Measurements from ENCODE around the gene GTF3C5.

The GTF3C5 gene

GRCh38 chr9:133031130-133031422, 279 bp downstream of the GTF3C5 start:
- no peak for DNase-seq (ENCODE audit: low read depth)

DNA sequence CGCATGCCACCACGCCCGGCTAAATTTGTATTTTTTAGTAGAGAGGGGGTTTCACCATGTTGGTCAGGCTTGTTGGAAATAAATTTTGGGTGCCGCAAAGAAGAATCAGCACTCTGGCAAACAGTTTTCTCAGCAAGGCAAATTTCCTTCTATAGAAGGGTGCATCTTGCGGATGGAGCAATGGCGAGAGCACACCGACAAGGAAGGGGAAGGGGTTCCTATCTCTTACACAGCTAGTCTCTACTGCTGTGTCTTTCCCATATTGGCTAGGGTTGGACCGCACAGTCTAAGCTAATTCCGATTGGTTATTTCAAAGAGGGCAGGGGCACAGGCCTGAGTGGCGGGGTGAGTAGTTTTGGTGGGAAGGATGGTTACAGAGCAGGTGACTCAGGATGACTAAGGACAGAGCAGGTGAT, 707 bp downstream of the GTF3C5 start:
- no peak for DNase-seq (ENCODE audit: low read depth)

GRCh38 chr9:133032171-133032570, 1.4 kb downstream of the GTF3C5 start:
- no peak for DNase-seq (ENCODE audit: low read depth)

- peak; percentile 8 for DNase-seq (ENCODE audit: low read depth)
These were observed 4.9 kb downstream of the GTF3C5 start for GRCh38 chr9:133035669-133036068.

DNA sequence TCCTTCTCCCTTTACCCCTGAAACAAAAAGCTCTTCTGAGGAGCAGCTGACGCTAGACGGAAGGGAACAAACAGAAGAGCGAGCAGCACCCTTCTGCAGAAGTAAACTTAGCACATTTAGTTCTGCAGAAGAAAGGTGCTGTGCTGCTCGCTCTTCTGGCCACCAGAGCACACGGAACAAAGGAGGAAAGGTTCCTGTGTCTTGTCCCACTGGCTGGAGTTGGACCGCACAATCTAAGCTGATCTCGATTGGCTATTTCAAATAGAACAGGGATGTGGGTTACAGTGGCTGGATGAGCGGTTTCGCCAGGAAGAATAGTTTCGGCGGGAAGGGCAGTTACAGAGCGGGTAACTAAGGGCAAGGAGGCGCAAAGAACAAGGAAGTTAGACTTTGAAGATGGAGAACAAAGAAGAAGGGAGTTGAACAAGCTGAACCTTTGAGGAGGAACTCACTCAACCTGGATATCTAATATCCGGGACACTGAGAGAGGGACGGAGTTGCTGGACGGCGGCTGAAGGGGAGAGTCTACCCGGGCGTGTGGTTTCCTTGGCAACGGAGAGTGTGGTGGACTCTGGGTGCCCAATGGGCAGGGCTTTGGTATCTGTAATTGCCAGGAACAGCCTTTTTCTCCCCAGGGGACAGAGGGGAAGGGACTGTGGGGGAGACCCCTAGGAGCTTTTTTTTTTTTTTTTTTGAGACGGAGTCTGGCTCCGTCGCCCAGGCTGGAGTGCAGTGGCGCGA, 7.1 kb downstream of the GTF3C5 start:
- no peak for DNase-seq (ENCODE audit: low read depth)

- DNase-seq (ENCODE audit: low read depth): peak; percentile 52
These were observed 10.2 kb downstream of the GTF3C5 start for GRCh38 chr9:133040892-133041479.

DNA sequence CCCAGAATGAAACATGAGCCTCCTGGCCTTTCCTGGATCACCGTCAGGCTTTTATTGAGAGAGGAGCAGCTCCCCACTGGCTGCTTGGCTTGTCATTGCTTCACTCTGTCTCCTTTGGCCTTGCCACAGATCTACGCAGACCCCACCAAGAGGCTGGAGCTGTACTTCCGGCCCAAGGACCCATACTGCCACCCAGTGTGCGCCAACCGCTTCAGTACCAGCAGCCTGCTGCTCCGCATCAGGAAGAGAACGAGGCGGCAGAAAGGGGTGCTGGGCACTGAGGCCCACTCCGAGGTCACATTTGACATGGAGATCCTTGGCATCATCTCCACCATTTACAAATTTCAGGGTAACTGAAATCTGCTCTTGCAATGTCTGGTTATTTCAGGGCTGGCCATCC, 11.2 kb downstream of the GTF3C5 start:
- DNase-seq (ENCODE audit: low read depth): no peak

DNA sequence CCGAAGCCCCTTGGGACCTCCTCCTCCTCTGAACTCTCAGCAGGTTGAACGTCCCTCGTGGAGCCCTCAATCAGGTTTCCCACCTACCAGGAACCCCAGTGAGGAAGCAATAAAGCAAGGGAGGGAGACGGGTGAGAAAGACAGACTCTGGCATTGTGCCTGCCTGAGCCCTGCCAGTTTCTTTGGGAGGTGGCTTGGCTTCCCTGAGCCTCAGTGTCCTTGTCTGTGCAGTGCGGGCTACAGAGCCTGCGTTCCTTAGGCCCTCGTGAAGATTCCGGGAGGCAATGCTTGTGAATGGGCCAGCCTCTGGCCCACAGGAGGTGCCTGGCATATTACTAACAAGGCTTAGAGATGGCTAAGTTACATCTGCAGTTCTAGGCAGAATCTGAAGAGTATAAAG, 11.9 kb downstream of the GTF3C5 start:
- DNase-seq (ENCODE audit: low read depth): no peak

GRCh38 chr9:133043449-133044035, 12.7 kb downstream of the GTF3C5 start:
- DNase-seq (ENCODE audit: low read depth): no peak

DNA sequence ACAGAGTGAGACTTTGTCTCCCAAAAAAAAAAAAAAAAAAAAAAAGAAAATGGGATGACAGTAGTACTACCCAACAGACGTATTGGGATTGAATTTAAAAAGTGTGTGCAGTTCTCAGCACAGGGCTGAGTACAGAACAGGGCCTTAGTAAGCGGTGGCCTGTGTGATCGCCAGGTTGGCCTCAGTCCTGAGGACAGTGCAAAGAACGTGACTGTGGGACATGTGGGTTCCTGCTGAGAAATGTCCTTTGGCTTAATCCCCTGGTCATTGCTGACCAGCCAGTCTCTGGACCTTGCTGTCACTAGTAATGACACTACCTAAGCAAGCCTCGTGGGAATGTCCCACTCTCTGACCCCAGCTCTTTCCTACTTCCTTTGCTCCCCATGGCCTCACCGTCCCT, 13.3 kb downstream of the GTF3C5 start:
- DNase-seq (ENCODE audit: low read depth): no peak

DNA sequence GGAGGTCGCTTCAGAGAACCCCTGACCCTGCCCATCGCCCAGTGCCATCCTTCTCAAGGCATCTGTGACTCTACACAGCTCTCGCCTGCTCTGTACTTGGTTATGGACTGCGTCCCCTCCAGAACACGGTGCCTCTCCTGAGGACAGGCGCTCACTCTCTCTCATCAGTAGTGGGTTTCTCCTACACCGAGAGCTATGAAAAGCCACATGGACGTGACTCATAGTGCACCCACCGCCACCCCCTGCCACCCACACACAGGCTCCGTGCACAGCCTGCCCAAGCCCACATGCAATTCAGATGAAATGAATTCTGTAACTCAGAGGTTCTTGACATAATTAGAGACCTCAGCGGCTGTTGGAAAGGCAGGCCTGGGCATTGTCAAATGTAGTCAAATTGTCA, 13.9 kb downstream of the GTF3C5 start:
- no peak for DNase-seq (ENCODE audit: low read depth)

DNA sequence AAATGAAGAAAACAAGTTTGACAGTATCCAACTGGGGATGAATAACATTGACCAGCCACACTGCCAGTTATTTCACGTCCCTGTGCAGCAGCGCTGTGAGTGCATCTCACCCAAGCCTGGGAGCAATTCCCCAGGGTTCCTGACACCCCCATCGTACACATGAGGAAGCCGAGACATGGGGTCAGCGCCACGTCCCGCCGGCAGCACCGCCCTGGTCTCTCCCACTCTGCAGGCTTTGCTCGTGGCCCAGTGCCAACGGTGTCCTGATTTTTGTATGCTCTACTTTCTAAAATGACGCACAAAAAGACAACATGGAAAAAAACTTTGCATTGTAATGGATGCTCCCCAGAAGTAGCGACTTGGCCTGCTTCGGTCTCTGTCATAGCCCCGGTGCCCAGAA, 14.3 kb downstream of the GTF3C5 start:
- no peak for DNase-seq (ENCODE audit: low read depth)

GRCh38 chr9:133046196-133046899, 15.6 kb downstream of the GTF3C5 start:
- DNase-seq (ENCODE audit: low read depth): no peak

DNA sequence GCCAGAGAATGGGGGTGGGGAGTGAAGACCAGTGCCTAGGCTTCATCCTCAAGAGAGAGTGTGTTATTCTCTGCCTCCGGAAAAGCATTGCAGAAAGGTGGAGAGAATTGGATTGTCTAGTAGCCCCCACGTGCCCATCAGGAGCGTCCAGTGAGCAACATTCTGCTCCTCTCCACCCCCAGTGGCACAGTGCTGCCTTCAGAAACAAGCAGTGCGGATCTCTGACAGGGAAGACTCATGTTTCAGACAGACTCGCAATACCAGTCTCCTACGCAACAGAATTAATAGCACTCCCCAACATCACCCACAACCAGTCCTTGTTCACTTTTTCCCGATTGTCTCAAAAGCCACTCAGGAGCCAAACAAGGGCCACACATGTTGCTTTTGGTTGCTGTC, 16.1 kb downstream of the GTF3C5 start:
- no peak for DNase-seq (ENCODE audit: low read depth)

- no peak for DNase-seq (ENCODE audit: low read depth)
These were observed 17.8 kb downstream of the GTF3C5 start for GRCh38 chr9:133048595-133048994.

GRCh38 chr9:133049043-133049442, 18.2 kb downstream of the GTF3C5 start:
- no peak for DNase-seq (ENCODE audit: low read depth)

DNA sequence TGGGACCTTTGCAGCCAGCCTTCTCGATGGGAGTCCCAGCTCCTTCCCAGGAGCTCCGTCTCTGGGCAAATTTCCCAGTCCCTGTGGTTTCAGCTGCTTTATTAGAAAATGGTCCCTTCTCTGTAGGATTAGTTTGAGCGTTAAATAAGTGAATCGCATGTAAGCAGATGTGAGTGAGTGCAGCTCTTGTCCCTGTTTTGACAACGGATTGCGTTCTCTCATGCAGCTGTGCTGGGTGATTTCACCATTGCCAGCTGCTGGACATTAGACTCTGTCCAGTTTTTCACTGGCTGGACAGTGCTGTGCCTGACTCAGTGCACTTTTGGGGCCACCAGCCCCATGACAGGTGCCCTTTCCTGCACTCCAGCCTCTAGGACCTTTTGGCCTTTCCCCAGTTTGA, 19.3 kb downstream of the GTF3C5 start:
- DNase-seq (ENCODE audit: low read depth): peak; percentile 42

DNA sequence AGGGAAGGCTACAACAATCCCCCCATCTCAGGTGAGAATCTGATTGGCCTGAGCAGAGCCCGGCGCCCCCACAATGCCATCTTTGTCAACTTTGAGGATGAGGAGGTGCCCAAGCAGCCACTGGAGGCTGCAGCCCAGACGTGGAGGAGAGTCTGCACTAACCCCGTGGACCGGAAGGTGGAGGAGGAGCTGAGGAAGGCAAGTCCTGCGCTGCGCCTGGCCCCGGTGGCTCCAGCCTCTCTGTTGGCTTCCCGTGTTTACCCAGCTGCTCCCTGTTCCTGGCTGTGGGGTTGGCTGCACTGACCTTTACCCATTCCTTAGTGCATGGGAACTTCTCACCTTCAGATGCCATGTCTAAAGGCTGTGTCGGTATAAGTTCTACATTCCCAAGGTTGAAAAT, 20.0 kb downstream of the GTF3C5 start:
- no peak for DNase-seq (ENCODE audit: low read depth)

DNA sequence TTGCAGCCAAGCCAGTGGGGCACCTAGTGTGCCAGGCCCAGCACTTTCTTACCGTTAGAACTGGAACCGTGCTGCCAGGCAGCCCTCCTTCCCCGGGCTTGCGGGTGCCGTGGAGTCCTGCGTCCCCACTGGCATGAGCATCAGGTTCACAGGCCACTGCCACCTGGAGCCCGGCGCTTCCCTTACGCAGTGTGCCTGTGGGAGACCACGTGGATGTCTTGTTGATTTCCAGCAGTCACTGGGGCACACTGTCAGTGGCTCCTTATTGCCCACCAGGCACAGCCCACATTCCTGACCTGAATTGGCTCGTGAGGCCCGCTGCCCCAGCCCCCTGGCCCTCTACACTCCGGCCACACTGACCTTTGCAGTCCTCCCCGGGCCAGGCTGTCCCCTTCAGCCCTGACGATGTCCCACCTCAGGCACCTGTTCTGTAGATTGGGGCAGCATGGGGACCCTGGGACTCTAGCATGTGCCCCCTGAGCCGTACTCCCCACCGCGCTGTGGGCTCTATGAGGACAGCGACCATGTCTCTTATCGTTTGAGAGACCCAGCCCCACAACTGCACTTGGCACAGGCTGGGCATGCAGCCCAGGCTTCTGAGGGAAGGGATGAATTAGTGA, 20.6 kb downstream of the GTF3C5 start:
- DNase-seq (ENCODE audit: low read depth): no peak

GRCh38 chr9:133051966-133052539, 21.3 kb downstream of the GTF3C5 start:
- no peak for DNase-seq (ENCODE audit: low read depth)

DNA sequence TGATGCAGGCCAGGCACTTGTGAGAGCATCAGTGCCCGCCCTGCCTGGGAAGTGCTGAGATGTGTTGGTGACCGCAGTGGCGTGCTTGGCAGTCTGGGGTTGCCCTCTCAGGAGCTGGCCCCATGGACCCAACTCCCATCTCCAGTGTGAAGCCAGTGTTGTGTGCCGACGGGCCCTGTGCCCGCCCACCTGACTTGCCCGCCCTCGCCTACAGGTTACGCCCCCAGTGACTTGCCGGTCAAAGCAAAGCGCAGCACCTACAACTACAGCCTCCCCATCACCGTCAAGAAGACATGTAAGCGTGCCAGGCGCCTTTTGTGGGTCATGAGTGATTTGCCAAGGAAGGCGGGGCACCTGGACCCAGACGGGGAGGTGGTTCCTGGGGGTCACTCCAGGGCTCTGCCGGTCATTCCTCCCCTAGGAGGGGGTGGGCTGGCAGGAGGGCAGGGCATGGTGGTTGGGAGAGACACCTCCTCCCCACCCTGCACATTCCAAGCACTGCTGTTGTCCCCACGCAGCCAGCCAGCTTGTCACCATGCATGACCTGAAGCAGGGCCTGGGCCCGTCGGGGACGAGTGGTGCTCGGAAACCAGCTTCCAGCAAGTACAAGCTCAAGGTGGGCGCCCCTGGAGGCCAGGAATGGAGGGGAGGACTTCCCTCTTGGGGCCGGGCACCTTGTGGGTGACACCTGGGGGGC, 23.5 kb downstream of the GTF3C5 start:
- no peak for DNase-seq (ENCODE audit: low read depth)

GRCh38 chr9:133054966-133055365, 24.2 kb downstream of the GTF3C5 start:
- DNase-seq (ENCODE audit: low read depth): peak; percentile 90

Data from fibroblast of gingiva (primary cell).